ENCODE results near the gene EID2. TPM values are rescaled to one million over a fixed set of nuclear protein-coding genes. Genes with fewer than 3 reads are reported as not detected.

Gene EID2
- total RNA-seq, 2 experiments from 2014 or later = 17.3 to 22.9 TPM

GRCh38 chr19:39540333-39540673 lies 342 bp upstream of the EID2 start:
- H3K36me3 ChIP-seq (ENCODE audit: insufficient read depth, low read length) = no peaks in the 10 kb centered on the region
- no peaks in the 10 kb centered on the region for H3K9me3 ChIP-seq (ENCODE audit: low read length)
- H3K27ac ChIP-seq (ENCODE audit: low read depth, low read length, poor library complexity, severe bottlenecking) = no peak overlapping the region
- TF ChIP-seq EZH2phosphoT487 (IDR thresholded peaks at IDR 0.05; ENCODE audit: borderline replicate concordance, low read depth, low read length) (no peak), CTCF (conservative IDR thresholded peaks at IDR 0.05; ENCODE audit: low read length) (peak; percentile 79; the same call in 1 of the 2 replicates)
- peak overlapping the region; percentile 52; the same call in 1 of the 2 replicates for H3K4me2 ChIP-seq (ENCODE audit: low read length)
- ChIA-PET CTCF (ENCODE audit: unreplicated experiment) (no interaction called here), POLR2A (no interaction called here)
- H3K4me3 ChIP-seq (ENCODE audit: low read depth, low read length, poor library complexity, severe bottlenecking) = peak overlapping the region; percentile 86
- peaks cover 18% of the 10 kb centered on the region; the same call in 1 of the 2 replicates for H3K79me2 ChIP-seq (ENCODE audit: insufficient read depth, low read depth, low read length)
- no peaks in the 10 kb centered on the region for H3K9me2 ChIP-seq (ENCODE audit: insufficient read depth, low read length)
- no TSS peak for BruUV-seq (replicated peaks)
- intact Hi-C loops (cut with micrococcal nuclease; ENCODE audit: unreplicated experiment) = loop anchor here (1.0 kb wide), 1 partner anchor 100 kb away; no protein-coding TSS in a partner anchor
- peak overlapping the region; percentile 75 for H2AFZ ChIP-seq (ENCODE audit: low read length)
- DNase-seq (ENCODE audit: low spot score) = no peak
- H4K20me1 ChIP-seq (ENCODE audit: insufficient read depth, low read length) = no peaks in the 10 kb centered on the region
- H3K4me1 ChIP-seq (ENCODE audit: insufficient read depth, low read length, poor library complexity, severe bottlenecking) = peaks cover 36% of the 10 kb centered on the region

- DNase-seq (ENCODE audit: low spot score) = peak; percentile 18
- H3K4me2 ChIP-seq (ENCODE audit: low read length) = peak overlapping the region; percentile 86
- no peak overlapping the region for H3K27ac ChIP-seq (ENCODE audit: low read depth, low read length, poor library complexity, severe bottlenecking)
- H3K9me2 ChIP-seq (ENCODE audit: insufficient read depth, low read length) = no peaks in the 10 kb centered on the region
- H3K4me1 ChIP-seq (ENCODE audit: insufficient read depth, low read length, poor library complexity, severe bottlenecking) = peaks cover 46% of the 10 kb centered on the region
- peak overlapping the region; percentile 50 for H2AFZ ChIP-seq (ENCODE audit: low read length)
- no peaks in the 10 kb centered on the region for H3K9me3 ChIP-seq (ENCODE audit: low read length)
- H3K36me3 ChIP-seq (ENCODE audit: insufficient read depth, low read length) = no peaks in the 10 kb centered on the region
- no TSS peak for BruUV-seq (replicated peaks)
- H3K79me2 ChIP-seq (ENCODE audit: insufficient read depth, low read depth, low read length) = peaks cover 18% of the 10 kb centered on the region; the same call in 1 of the 2 replicates
- CTCF ChIA-PET (ENCODE audit: unreplicated experiment) = interaction anchor here (0.6 kb wide), 1 partner anchor 40 kb away, joined by 11 read pairs; the partner anchor contains the start of gene DLL3
- H3K4me3 ChIP-seq (ENCODE audit: low read depth, low read length, poor library complexity, severe bottlenecking) = peak overlapping the region; percentile 86
- intact Hi-C loops (cut with micrococcal nuclease; ENCODE audit: unreplicated experiment) = loop anchor here (10.0 kb wide), 1 partner anchor 414 kb away; the partner anchor contains the start of gene PAK4
- H4K20me1 ChIP-seq (ENCODE audit: insufficient read depth, low read length) = no peaks in the 10 kb centered on the region
- POLR2A ChIA-PET = interaction anchor here (0.6 kb wide), 1 partner anchor 84 kb away, joined by 4 read pairs; no protein-coding TSS in a partner anchor
- TF ChIP-seq CTCF (conservative IDR thresholded peaks at IDR 0.05; ENCODE audit: low read length) (no peak), EZH2phosphoT487 (IDR thresholded peaks at IDR 0.05; ENCODE audit: borderline replicate concordance, low read depth, low read length) (no peak)
Observed at GRCh38 chr19:39539165-39539517, 820 bp downstream of the EID2 start.

- Histone ChIP-seq H3K9me3 (ENCODE audit: low read length) (no peaks in the 10 kb centered on the region), H3K79me2 (ENCODE audit: insufficient read depth, low read depth, low read length) (peaks cover 25% of the 10 kb centered on the region; the same call in 1 of the 2 replicates), H3K27ac (ENCODE audit: low read depth, low read length, poor library complexity, severe bottlenecking) (no peak overlapping the region), H3K4me2 (ENCODE audit: low read length) (no peak overlapping the region), H3K4me1 (ENCODE audit: insufficient read depth, low read length, poor library complexity, severe bottlenecking) (peaks cover 36% of the 10 kb centered on the region), H3K9me2 (ENCODE audit: insufficient read depth, low read length) (no peaks in the 10 kb centered on the region), H3K4me3 (ENCODE audit: low read depth, low read length, poor library complexity, severe bottlenecking) (no peak overlapping the region), H3K36me3 (ENCODE audit: insufficient read depth, low read length) (no peaks in the 10 kb centered on the region; the same call in 1 of the 2 replicates), H4K20me1 (ENCODE audit: insufficient read depth, low read length) (no peaks in the 10 kb centered on the region), H2AFZ (ENCODE audit: low read length) (no peak overlapping the region)
- BruUV-seq (replicated peaks) = no TSS peak
- no peak for TF ChIP-seq CTCF (conservative IDR thresholded peaks at IDR 0.05; ENCODE audit: low read length)
- no peak for TF ChIP-seq EZH2phosphoT487 (IDR thresholded peaks at IDR 0.05; ENCODE audit: borderline replicate concordance, low read depth, low read length)
- intact Hi-C loops (cut with micrococcal nuclease; ENCODE audit: unreplicated experiment) = loop anchor here (2.0 to 10.0 kb wide), 3 partner anchors 35 to 409 kb away; partner anchors contain the start of genes DLL3, MED29, PAF1 and PAK4
- ChIA-PET POLR2A (interaction anchor here (1.7 to 3.9 kb wide), 2 partner anchors 94 to 98 kb away, joined by 5 to 10 read pairs; partner anchors contain the start of gene RPS16), CTCF (ENCODE audit: unreplicated experiment) (interaction anchor here (0.9 to 1.6 kb wide), 2 partner anchors 26 to 93 kb away, joined by 3 to 4 read pairs; no protein-coding TSS in a partner anchor)
- DNase-seq (ENCODE audit: low spot score) = no peak
Observed at GRCh38 chr19:39533791-39534190, 6.2 kb downstream of the EID2 start.

Data from OCI-LY7 (cell line).